ENCODE results near the gene MTERF4. TPM values are rescaled to one million over a fixed set of nuclear protein-coding genes. Genes with fewer than 3 reads are reported as not detected.
A peak's percentile ranks its signal among the peaks of the same experiment; 100 is the strongest.

The MTERF4 gene
- polyA plus RNA-seq, 1 donor from 2014 or later: 142 TPM

GRCh38 chr2:241148891-241149674, 47.0 kb upstream of the MTERF4 start, which contains the start of gene PASK:
PASK (minus strand) TSS chr2:241149472; CDS start chr2:241143032, 6,440 bp downstream.
- Histone ChIP-seq H4K20me1 (ENCODE audit: insufficient read depth) (no peaks in the 10 kb centered on the region), H3K27ac (ENCODE audit: low read length) (peak within 1 kb of the TSS; percentile 76), H2AFZ (ENCODE audit: low read depth, low read length) (peak within 1 kb of the TSS; percentile 74), H3K4me2 (ENCODE audit: low read length) (peak within 1 kb of the TSS; percentile 94), H3F3A (ENCODE audit: insufficient read depth, low read length, poor library complexity, severe bottlenecking) (no peaks in the 10 kb centered on the region), H3K36me3 (ENCODE audit: insufficient read depth, low read length) (no peaks in the 10 kb centered on the region), H3K79me2 (replicated peaks; ENCODE audit: insufficient read depth, low read length) (peaks cover 7% of the 10 kb centered on the region), H3K9ac (ENCODE audit: low read length) (peak within 1 kb of the TSS; percentile 75), H3K27me3 (ENCODE audit: insufficient read depth, low read depth, low read length) (no peaks in the 10 kb centered on the region), H3K9me3 (ENCODE audit: low read length) (no peaks in the 10 kb centered on the region), H3K4me3 (ENCODE audit: low read length) (peak within 1 kb of the TSS; percentile 98), H3K9me2 (ENCODE audit: insufficient read depth, low read length) (no peaks in the 10 kb centered on the region)
- TF ChIP-seq REST (IDR thresholded peaks at IDR 0.05; ENCODE audit: borderline replicate concordance) (no peak), SMC3 (conservative IDR thresholded peaks at IDR 0.05; ENCODE audit: poor library complexity) (peak; percentile 16), MXI1 (conservative IDR thresholded peaks at IDR 0.05; ENCODE audit: poor library complexity, severe bottlenecking) (peak; percentile 82), TAF1 (IDR thresholded peaks at IDR 0.05; ENCODE audit: low read depth) (peak; percentile 36), RAD21 (conservative IDR thresholded peaks at IDR 0.05) (no peak), EZH2 (IDR thresholded peaks at IDR 0.05; ENCODE audit: borderline replicate concordance, insufficient read depth, low read length, poor library complexity, severe bottlenecking) (no peak), POLR2AphosphoS5 (IDR thresholded peaks at IDR 0.05) (peak; percentile 53), EP300 (conservative IDR thresholded peaks at IDR 0.05; ENCODE audit: poor library complexity, severe bottlenecking) (no peak), CTCF (IDR thresholded peaks at IDR 0.05; ENCODE audit: poor library complexity, severe bottlenecking) (peak; percentile 8)

GRCh38 chr2:241148239-241148638, 46.2 kb upstream of the MTERF4 start:
- H3K4me2 ChIP-seq (ENCODE audit: low read length): peak overlapping the region; percentile 94
- no peaks in the 10 kb centered on the region for H3K9me2 ChIP-seq (ENCODE audit: insufficient read depth, low read length)
- H4K20me1 ChIP-seq (ENCODE audit: insufficient read depth): no peaks in the 10 kb centered on the region
- TF ChIP-seq REST (IDR thresholded peaks at IDR 0.05; ENCODE audit: borderline replicate concordance) (no peak), CTCF (IDR thresholded peaks at IDR 0.05; ENCODE audit: poor library complexity, severe bottlenecking) (no peak), EZH2 (IDR thresholded peaks at IDR 0.05; ENCODE audit: borderline replicate concordance, insufficient read depth, low read length, poor library complexity, severe bottlenecking) (no peak), EP300 (conservative IDR thresholded peaks at IDR 0.05; ENCODE audit: poor library complexity, severe bottlenecking) (no peak), RAD21 (conservative IDR thresholded peaks at IDR 0.05) (no peak), TAF1 (IDR thresholded peaks at IDR 0.05; ENCODE audit: low read depth) (no peak), MXI1 (conservative IDR thresholded peaks at IDR 0.05; ENCODE audit: poor library complexity, severe bottlenecking) (no peak), POLR2AphosphoS5 (IDR thresholded peaks at IDR 0.05) (no peak), SMC3 (conservative IDR thresholded peaks at IDR 0.05; ENCODE audit: poor library complexity) (no peak)
- no peak overlapping the region for H3K27ac ChIP-seq (ENCODE audit: low read length)
- peak overlapping the region; percentile 69 for H3K9ac ChIP-seq (ENCODE audit: low read length)
- no peaks in the 10 kb centered on the region for H3F3A ChIP-seq (ENCODE audit: insufficient read depth, low read length, poor library complexity, severe bottlenecking)
- no peaks in the 10 kb centered on the region for H3K9me3 ChIP-seq (ENCODE audit: low read length)
- no peaks in the 10 kb centered on the region for H3K36me3 ChIP-seq (ENCODE audit: insufficient read depth, low read length)
- H3K79me2 ChIP-seq (replicated peaks; ENCODE audit: insufficient read depth, low read length): peaks cover 7% of the 10 kb centered on the region
- peak overlapping the region; percentile 98 for H3K4me3 ChIP-seq (ENCODE audit: low read length)
- no peak overlapping the region for H2AFZ ChIP-seq (ENCODE audit: low read depth, low read length)
- H3K27me3 ChIP-seq (ENCODE audit: insufficient read depth, low read depth, low read length): no peaks in the 10 kb centered on the region
